ENCODE results near the gene PIGB. TPM values are rescaled to one million over a fixed set of nuclear protein-coding genes. Genes with fewer than 3 reads are reported as not detected.

PIGB gene
- total and polyA plus RNA-seq, 2 donors from 2014 or later (not counting 2 experiments from before 2014, with no cell fraction given): 9.6 to 12.7 TPM

Other genes with a start within 250 kb of the PIGB start
- 81.3 and 89.3 TPM in 2 replicates for gene RSL24D1, start 122.3 kb upstream of the PIGB start, total RNA-seq
- gene RSL24D1, start 122.3 kb upstream of the PIGB start, polyA plus RNA-seq: 76.7 and 78.6 TPM in 2 replicates
- 8.8 and 11.0 TPM in 2 replicates for gene RAB27A, start 29.4 kb upstream of the PIGB start, total RNA-seq
- gene RAB27A, start 29.4 kb upstream of the PIGB start, polyA plus RNA-seq: 6.7 and 10.2 TPM in 2 replicates
- 8.7 TPM in 2 replicates for gene PIGBOS1, start 99 bp upstream of the PIGB start, total RNA-seq
- 11.4 and 12.3 TPM in 2 replicates for gene PIGBOS1, start 99 bp upstream of the PIGB start, polyA plus RNA-seq
- 5.7 and 9.7 TPM in 2 replicates for gene CCPG1, start 89.1 kb downstream of the PIGB start, total RNA-seq
- gene CCPG1, start 89.1 kb downstream of the PIGB start, polyA plus RNA-seq: 2.9 and 4.4 TPM in 2 replicates
- 1.0 and 1.4 TPM in 2 replicates for gene PIERCE2, start 89.3 kb downstream of the PIGB start, total RNA-seq
- gene PIERCE2, start 89.3 kb downstream of the PIGB start, polyA plus RNA-seq: 1.4 and 2.7 TPM in 2 replicates
- 2.4 and 2.9 TPM in 2 replicates for gene DNAAF4, start 189.0 kb downstream of the PIGB start, total RNA-seq
- 3.1 and 3.5 TPM in 2 replicates for gene DNAAF4, start 189.0 kb downstream of the PIGB start, polyA plus RNA-seq